GM20431 (cell line): ENCODE results near the gene CELF4.

Experiments used
- in situ Hi-C: fragments of 300-500 bp; cut with MseI, MboI; formaldehyde crosslinking; loops from one replicate; pipeline ENCODE4 v1.15.0; 2020; ENCODE audit warnings: low sequenced_read_pairs; ENCODE audit not compliant: unreplicated experiment

Gene CELF4

DNA sequence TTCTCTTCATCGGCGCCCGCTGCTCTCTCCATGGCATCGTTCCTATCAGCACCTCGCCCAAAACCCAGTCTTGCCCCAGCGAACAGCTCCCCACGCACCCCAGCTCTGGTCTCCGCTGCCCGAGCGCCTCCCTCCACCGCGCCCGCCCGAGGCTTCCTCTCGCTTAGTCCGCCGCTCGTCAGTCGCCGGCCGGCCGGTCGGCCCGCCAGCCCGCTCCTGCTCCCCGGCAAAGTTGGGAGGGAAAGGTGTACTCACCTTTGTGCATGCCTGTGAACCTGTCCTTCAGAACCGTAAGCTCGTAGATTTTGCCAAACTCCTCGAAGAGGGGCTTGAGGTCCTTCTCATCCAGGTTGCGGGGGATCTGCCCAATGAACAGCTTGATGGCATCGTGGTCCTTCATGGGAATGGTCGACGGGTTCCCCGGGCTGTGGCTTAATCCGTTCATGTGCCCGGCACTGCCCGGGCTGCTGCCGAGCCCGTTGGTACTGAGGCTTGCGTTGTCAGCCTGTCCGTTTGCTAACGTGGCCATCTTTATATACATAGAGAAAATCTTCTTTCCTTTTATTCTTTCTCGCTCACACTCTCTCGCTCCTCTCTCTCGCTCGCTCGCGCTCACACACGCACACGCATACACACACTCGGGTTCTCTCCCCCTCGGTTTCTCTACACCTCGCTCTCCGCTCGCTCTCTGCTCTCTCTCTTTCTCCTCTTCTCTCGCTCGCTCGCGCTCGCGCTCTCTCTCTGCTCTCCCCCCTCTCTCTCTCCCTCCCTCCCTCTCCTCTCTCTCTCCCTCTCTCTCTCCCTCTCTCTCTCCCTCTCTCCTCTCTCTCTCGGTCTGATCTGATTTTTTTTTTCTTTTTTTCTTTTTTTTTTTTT, at the start of gene CELF4:
TSS of gene CELF4 (minus strand) at position 698 of the 876 bp plus-strand sequence.
- in situ Hi-C loops, result no loop called here

DNA sequence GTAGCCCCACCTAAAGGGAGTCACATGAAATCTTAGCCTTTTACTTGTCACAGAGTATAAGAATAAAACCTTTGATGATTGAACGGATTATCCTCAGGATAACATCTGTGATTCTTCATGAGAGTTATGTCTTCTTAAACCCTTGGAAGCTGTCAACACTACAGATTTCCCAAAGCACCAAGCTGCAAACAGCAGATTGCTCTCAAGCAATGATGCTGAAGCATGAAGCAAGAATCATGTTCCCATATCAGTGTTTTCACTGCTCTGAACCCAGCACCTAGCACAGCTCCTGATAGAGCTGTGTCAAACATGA, 47.6 kb upstream of the CELF4 start:
- in situ Hi-C loops, result no loop called here

DNA sequence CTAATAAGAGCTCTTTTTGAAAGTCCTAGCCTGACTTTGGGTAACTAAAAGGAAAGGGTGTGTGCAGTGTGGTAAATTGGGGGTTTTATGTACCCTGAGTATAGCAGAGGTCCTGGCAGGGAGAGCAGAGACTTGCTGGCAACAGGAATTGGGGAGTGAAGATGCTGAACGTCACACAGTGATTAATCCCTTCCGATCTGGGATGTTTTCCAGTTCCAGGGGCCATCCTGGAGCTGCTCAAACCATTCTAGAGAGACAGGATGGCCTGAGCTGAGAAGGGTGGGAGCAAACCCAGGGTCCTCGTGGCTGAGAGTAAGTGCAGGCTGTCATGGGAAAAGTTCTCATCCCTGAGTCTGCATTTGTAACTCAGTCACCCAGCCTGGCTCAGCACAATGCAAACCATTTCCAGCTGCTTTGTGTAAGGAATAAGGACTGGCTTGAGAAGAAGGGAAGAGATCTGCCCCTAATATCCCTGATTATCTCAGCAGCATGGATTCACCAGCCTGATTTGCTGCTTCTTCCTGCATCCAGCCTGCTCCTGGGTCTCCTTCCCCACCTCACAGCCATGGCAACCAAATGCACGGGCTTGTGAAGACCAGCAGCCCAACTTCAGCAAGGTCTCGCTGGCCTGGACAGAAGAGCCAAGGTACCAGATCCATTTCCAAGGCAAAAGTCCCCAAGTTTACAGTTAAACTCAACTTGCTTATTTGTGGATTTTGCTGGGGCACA, 47.1 kb upstream of the CELF4 start:
- in situ Hi-C loops, result no loop called here

DNA sequence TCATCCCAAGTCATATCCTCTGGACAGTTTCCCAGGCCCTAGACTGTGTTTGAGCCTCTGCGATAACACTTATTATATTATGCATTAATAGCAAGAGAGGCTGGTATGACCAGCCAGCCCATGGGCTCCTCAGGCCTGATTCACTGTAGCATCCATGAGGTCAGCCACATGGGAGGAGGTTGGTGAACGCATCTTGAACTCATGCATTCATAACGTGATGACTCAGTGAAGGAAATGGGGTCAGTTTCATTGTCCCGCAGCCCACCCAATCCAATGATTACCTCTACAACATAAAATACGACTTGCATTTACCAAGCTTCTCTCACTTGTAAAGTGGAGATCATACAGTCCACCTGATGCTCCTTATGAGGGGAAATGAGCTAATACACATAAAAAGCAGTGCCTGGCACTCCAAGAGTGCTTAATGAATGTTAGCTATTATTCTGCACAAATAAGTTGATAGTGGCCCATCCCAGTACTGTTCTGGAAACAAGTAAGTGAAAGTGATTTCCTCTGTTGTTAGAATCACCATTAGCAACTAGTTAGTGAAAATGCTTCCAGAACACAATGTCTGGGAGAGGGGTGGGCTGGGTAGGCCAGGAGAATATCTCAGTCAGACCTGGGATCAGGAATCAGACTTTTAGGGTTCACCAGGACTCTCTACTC, 46.1 kb upstream of the CELF4 start:
- in situ Hi-C loops, result no loop called here

DNA sequence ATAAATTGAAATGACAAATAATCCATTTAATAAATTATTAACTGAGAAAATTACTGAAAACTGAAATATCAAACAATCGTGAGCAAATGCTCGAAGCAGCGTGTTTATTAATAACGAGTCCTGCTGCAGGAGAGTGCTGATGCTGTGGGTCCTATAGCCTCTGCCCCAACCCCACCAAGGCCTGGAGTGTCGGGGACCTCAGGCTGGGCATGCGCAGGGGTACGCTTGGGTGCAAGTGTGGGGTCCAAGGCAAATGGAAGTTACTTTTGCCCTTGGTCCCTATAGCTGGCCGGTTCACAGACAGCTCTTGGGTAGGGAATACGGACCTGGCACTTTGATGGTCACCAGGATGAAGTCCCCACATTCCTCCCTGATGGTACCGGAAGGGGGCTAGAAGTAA, 43.3 kb upstream of the CELF4 start:
- in situ Hi-C loops, result no loop called here

DNA sequence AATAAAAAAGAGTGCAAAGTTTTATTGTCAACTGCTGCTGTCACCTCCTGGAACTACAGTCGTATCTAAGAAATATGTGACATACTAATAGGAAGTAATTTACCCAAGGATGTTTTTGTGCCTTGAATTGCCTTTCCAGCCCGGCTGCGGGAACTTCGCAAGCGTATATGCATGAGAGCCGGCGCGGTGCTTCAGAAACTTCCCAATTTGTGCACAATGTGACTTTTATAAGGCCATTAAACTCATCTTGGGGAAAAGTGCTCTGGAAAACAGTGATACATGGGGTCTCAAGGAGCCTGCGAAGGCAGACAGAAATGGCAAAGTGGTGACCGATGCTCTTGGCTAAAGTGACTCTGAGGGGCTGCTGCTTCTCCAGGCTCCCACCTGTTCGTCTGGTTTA, 41.7 kb upstream of the CELF4 start:
- in situ Hi-C loops, result no loop called here

DNA sequence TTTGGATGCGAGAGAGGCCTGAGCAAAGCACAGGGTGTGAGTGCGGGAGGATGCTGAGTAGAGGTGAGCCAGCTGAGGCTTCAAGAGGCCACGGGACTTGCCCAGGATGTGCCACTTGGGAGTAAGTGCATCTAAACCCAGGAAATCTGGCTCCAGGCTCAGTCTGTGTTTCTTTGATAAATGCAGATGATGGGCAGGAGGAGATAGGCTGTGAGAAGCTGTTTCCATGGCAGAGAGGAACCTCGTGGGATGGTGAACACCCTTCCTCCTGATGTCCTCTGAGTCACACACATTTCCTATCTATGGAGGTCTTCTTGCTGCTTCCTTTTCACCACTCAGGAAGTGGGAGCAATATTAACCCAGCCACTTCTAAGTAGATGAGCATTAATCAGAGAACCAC, 38.4 kb upstream of the CELF4 start:
- in situ Hi-C loops, result no loop called here

DNA sequence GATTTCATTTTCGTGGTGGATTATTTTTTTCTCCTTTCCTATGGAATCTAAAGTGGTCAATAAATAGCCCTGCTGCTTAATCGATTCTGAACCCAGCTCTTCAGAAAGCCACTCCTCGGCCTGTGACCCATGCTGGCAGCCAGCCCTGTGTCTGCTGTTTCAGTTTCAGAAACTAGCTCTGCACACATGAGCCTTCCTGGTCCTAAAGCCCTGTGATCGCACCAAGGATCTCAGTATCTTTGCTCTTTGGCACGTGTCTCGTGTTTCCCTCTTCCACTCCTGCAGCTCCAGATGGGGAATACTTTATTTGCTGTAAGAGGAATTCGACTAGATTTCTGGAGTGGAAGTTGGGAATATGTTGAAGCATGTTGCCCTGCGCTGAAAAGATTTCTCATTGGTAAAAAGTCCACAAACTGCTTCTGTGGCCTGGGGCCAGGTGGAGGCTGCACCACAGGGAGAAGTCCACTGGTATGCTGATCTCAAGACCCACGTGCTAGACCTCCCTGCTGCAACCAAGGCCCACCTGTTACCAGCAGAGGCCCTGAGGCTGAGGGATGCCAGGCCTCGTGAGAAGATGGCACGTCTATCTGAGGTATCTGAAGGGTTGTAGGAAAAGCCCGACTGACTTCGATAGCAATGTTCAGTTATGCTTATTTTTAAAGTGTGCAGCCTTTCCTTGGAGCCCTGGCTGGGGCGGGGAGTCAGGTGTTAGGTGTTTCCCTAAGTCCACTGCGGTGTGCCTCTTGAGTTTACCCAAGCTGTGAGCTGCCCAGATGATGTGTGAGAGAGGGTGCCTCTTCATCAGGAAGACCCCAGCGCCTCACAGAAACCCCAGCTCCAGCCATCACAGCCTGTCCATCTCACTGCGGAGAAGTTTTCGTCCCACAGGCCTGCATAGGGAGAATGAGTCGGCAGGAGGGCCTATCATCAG, 33.6 kb upstream of the CELF4 start:
- in situ Hi-C loops, result no loop called here

DNA sequence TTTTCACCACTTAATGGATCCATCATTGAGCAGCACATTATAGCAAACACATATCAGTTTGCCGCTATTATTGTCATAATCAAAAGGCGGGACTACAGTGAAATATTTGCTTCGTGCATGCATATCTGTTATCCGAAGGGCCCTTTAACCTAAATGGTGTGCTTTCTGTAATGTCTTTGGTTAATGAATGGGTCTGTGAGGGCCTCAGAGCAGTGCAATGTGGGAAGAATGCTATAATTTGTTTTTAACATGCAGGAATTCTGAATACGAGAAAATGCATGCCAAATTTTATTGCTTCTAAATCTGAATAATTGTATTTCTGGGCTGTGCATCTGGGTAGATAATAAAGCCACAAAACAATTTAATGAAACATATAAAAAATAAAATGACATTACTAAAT, 32.8 kb upstream of the CELF4 start:
- in situ Hi-C loops, result no loop called here

DNA sequence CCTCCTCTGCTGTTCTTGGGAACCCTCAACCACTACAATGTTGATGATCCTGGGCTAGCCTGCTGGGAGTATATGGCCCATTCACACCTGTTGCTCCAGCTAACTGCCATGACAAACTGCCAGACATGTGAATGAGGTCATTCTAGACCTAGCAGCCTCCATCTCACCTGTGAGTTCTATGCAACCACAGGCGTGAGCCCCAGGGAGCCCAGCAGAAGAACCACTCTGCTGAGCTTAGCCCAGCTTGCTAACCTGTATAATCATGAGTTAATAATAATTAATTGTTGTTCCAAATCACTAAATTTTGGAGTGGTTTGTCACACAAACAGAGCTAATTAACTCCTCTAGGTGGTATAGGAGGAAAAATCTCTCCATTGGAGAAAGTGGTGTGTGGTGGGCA, 24.7 kb upstream of the CELF4 start:
- in situ Hi-C loops, result no loop called here

DNA sequence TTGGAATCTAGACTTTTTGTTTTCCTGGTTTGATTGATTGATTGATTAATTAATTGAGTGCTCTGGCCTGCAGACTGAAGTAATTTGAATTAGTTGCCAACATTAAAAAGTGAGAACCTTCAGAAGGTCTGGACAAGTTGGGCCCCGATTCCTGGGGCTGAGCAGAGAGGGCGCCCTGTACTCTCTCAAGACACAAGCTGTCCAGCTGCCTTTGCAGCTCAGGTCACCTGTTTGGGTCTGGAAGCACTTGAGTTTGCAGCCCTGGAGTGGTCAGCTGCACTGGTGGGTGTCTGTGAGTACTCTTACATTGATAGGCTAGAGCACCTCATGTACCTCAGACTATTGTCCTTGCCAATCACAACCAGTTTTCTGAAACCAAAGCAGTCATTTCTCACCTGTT, 22.7 kb upstream of the CELF4 start:
- in situ Hi-C loops, result no loop called here

DNA sequence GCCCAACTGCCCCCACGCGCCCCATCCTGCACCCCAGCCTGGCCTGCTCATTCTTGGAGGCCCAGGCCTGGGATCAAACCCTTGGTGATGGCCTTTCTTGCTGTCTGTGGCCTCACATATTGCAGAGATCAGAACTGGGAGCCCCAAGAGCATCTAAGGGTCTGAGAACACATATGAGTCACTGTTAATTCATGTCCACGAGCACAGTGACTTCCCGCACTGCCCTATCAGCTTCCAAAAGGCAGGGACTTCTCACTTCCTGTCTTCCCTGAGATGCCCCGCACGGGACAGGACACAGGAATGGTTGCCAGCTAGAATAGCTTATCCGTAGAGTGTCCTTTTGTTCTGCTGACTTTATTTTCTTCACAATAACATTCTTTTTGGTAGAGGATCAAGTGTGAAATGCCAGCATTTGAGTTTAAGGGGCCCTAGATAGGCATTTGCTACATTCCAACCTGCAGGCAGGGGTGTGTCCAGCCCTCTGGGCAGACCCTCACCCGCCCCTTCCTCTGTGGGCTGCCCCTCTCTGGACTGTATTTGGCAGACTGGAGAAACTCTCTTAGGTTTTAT, 21.1 kb upstream of the CELF4 start:
- in situ Hi-C loops, result no loop called here

DNA sequence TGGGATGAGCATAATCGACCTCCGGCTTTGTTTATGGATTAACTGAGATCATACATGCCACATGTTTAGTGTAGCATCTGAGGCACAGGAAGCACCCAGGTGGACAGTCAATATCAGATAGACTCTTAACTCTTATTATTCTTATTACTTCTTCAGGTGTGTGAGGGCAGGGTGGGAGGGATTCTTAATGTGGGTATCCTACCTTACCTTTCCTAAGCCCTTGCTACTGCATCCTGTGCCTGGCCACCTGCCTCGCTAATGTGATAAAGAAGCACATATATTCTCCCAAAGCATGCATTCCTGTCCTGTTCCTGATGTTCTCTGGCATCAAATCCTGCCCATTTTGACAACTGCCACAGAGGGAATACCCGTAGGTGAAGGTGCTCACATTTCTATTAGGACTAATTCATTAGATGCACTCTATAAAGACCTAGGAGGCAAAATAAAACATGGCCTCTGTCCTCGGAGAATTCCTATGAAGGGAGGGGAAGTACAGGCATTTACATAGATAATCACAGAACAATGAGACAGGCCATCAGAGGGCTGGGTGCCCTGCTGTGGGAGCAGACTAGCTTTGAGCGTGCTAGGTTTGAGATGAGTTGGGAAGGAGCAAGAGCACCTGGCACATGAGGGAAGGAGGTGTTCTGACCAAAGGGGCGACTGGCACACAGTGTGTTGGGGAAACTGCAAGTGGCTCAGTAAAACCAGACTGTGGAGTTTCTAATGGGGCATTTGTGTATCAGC, 19.5 kb upstream of the CELF4 start:
- in situ Hi-C loops, result no loop called here

DNA sequence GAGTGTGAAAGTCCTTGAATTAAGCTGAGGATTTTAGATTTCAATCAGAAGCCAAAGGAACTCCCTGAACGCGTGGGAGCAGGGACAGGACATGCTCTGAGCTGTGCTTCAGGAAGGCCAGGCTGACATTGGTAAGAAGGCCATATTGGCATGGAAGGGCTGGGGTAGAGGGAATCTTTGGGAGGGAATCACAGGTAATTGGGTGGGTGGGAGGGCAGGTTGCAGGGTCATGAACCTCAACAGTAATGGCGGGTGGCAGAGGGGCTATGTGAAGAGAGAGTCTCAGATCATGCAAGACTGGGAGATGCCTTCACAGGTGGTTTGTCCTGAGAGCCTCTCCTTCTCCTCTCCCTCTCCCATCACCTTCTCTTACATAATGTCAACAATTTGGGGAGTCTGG, 18.6 kb upstream of the CELF4 start:
- in situ Hi-C loops, result no loop called here

DNA sequence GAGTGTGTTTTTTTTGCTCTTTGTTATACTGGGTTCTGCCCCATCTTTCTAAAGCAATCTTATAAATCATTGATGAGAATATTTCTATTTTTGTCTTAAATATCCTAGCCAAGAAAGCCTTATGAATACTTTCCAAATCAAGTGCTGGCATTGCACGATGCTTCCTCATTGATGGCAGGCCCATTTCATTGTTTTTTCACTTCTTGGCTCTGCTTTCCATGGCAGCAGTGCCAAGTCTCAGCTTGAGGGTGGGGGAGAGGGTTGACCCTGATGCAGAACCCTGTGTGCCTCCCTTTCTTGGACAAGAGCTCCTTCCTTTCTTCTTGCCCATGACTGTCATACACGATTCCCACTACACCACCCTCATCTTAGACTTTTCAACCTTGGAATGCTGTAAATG, 16.7 kb upstream of the CELF4 start:
- in situ Hi-C loops, result no loop called here

DNA sequence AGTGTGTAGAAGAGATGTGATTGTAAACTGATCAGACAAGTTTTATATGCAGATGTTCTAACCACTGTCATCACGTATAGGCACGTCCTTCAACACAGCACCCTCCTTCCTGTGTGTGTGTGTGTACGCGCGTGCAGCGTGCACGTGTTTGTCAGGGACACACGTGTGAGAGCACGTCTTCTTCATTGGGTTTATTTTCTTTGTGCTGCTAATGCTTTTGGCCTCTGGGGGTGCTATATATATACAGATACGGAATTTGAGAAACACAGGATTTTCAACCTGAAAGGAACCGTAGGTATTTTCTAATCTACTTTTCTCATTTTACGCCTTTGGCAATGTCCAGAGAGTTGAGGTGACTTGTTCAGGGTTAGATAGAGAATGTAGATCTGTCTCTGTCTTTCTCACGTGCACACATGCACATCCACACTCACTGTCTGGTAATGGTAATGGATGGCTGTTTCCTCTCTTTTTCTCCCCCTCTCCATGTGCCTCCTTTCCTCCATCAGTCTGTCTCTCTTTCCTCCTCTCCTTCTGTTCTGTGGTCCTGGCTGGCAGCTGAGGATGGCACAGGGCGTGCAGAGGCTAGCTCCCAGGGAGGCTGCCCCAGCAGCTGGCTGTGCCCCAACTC, 13.4 kb upstream of the CELF4 start:
- in situ Hi-C loops, result no loop called here

DNA sequence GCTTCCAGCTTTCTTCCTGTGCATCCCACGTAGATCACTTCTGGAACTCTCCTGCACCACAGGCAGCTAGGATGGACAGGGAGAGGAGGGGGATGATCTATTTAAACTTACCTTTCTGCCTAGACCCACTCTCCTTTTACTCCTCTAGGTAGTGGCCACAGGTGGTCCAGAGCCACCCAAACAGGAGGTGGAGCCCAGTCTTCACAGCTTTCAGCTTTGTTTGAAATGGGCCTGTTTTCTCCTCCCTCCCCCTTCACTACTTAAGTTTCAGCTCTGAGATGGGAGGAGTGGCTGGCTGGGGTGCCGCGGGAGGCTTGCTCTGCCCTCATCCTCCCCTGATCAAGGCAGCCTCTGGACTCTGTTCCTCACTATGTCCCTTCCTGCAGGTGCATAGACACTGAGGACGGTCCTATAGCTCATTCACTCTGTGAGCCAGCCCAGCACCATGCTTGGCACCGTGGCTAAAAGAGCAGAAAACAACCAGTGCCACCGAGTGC, 12.6 kb upstream of the CELF4 start:
- in situ Hi-C loops, result no loop called here

DNA sequence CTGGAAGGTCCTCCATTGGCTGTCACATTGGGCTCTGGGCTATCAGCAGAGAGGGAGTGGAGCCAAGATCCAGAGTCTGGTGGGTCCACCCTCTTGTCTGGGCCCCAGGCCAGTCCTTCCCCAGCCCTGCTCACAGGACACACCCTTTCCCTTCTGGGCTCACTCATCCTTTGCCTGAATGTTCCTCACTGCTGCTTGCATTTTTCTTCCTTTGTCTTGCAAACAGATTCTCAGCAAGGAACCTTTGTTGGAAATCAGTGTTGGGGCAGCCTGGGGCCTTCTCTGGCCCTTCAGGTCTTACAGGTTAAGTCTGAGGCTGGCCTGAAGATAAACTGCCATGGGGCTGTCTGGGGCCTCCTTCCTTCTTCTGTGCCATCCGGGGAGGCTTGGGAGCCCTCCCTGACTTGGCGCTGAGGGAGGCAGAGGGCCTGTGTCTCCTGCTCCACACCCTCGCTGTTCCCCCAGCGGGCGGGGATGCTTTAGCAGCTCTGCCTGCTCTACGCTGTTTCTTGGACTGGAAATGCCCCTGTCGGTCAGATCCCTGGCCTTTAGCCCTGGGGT, 11.5 kb upstream of the CELF4 start:
- in situ Hi-C loops, result no loop called here
